HG02588 (cell line): ENCODE measurements around the gene GLB1L3.

Source experiments
- ATAC-seq: cut with Tn5 transposase; IDR thresholded peaks from one replicate; pipeline ENCODE4 v1.9.1; 2021; ENCODE audit warnings: mild to moderate bottlenecking, moderate library complexity; ENCODE audit not compliant: unreplicated experiment

Gene GLB1L3, protein sequence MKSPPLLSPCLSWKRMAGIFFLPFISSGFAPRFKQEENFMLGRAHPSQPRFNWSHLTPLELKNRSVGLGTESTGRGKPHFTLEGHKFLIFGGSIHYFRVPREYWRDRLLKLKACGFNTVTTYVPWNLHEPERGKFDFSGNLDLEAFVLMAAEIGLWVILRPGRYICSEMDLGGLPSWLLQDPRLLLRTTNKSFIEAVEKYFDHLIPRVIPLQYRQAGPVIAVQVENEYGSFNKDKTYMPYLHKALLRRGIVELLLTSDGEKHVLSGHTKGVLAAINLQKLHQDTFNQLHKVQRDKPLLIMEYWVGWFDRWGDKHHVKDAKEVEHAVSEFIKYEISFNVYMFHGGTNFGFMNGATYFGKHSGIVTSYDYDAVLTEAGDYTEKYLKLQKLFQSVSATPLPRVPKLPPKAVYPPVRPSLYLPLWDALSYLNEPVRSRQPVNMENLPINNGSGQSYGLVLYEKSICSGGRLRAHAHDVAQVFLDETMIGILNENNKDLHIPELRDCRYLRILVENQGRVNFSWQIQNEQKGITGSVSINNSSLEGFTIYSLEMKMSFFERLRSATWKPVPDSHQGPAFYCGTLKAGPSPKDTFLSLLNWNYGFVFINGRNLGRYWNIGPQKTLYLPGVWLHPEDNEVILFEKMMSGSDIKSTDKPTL

DNA sequence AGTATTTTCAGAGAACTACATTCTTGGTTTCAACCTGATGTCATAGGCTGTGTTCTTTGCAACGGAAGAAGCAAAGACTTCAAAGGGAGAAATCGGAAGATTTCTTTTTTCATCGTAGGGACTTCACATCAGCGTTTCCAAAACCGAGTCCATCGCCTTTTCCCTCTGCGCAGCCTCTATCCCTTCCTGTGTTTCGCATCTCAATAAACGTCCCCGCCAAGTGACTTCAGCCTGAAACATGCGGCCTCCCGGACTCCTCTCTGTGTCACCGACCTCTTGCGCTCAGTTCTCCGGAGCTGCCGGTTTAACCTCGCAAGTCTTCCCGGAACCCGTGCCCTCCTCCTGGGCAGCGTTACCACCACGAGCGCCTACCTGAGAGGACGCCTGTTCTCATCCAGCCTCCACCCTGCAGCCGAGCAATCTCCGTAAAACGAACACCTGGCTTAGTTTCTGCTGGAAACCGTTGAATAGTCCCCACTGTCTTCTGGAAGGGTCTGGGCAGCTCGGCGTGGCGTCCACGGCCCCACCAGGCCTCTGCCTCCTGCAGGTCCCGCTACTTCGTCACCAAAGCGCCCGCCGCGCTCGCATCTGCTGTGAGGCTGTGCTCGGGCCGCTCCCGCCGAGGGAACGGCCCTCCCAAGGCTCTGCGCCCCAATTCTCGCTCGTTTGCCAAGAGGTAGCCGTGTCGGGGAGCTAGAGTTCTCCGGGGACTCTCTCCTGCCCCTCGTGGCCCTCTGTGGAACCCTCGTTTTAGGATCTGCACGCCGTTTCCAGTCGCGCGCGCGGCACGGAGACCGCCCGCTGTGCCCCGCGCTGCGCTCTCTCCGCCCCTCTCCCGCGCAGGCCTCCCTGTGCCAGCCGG is at the start of gene GLB1L3:
Gene GLB1L3 (plus strand): TSS at position 846 of the 862 bp plus-strand sequence. CDS start 362 bp downstream, outside the sequence.
- peak; percentile 74 for ATAC-seq

DNA sequence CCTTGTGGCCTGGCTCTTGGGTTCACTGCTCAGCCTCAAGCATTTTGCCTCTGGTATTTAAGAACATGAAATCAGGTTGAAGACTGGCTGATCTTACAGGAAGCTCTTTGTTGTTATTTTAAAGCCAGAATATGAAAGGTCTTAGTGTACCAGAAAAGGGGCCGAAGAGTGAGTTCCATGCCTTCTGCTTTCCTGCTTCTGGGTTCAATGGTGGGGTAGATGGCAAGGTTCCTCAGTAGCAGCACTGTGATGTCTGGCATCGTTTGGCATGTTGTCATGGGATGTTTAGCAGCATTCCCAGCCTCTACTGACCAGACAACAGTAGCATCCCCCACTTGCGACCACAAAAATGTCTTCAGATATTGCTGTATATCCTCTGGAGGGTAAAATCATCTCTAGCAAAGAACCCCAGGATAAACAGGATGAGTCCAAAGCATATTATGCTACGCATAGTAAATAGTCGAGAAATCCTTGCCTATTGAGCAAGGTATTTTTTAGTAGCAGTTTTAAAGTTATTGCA is 49.3 kb upstream of the GLB1L3 start:
- ATAC-seq = no peak

DNA sequence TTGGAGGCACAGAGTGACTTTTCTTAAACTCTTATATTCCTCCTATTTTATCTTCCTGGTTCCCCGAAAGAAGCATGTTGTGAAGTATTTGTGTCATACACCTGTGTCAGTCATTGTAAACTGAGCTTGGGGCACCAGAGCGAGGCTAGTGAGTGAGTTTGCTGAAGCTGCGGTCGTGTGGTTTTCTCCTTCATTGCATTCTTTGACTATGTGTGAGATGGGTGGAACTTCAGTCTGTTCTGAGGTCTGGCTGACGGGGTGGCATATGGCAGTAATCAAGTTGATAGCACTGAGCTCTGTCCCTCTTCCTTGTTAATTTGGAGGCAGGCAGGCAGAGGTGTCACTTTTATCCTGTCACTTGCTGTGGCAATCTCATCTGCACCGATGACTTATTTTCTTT is 47.6 kb upstream of the GLB1L3 start:
- peak; percentile 46 for ATAC-seq

DNA sequence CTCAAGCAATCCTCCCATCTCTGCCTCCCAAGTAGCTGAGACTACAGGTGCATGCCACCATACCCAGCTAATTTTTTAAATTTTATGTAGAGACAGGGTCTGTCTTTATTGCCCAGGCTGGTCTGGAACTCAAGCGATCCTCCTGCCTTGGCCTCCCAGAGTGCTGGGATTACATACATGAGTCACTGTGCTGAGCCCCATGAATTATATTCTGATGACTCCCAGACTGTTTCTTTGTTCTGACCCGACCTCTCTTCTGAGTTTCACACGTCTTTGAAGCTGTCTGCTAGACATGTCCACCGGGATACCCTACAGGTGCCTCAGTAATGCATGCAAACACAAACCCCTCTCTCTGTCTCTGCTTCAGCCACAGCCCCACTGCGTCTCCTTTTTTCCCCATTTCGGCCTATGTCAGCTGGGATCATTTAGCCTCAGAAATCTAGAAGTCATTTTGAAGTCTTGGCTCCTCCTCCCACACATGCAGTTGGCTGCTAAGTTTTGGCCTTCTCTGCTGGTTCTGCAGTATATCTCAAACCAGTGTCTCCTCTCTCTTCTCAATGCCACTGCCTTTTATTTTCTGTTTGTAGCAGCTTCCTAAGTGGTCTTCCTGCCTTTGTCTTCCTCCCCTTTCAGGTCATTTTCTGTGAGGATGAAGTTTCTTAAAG is 46.9 kb upstream of the GLB1L3 start:
- no peak for ATAC-seq

DNA sequence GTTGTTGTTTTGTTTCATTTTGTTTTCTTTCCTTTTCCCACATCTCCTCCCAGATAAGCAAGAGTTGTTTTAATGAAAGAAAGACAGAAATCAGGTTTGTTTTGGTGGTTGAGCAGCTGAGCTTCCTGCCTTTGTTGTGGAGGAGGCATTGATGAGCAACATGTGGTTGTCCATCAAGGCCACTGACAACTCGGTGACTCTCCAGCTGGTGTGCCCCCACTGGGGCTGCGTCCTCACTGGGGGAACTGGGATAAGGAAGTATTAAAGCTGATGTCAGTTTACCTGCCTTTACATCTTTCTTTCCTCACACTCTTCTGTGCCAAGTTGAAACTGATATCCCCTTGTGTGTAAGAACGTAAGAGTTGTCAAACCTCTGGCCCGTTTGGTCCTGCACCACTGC is 45.8 kb upstream of the GLB1L3 start:
- no peak for ATAC-seq

DNA sequence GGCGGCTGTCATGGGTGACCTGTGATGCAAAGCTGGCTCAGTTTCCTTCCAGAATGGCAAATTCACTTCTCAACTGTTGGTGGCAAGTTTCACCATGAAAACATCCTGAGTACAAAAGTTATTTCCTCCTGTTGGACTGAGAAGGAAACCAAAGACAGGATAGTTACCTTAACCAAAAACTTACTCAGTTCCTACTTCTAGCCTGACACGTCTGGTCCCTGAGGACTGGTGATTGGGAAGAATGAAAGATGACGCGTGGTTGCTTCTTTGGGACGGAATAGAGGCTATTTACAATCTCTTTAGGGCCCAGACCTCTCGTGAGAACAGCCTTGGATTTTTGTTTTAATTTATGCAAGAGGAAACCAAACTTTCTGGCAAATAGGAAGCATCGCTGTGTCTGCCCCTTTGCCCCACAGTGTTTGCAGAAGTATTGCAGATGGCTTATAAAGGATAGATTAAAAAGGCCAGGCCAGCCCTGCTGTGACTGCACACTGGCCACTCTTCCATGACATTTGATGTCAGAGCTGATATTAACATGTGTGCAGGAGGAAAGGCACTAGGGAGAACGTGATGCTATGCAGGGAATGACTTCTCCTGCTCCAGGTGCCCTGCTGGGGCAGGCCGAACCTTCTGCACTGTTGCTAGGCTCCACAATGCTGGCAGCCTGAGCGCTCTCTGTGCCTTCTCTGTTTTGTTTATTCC is 44.1 kb upstream of the GLB1L3 start:
- no peak for ATAC-seq

DNA sequence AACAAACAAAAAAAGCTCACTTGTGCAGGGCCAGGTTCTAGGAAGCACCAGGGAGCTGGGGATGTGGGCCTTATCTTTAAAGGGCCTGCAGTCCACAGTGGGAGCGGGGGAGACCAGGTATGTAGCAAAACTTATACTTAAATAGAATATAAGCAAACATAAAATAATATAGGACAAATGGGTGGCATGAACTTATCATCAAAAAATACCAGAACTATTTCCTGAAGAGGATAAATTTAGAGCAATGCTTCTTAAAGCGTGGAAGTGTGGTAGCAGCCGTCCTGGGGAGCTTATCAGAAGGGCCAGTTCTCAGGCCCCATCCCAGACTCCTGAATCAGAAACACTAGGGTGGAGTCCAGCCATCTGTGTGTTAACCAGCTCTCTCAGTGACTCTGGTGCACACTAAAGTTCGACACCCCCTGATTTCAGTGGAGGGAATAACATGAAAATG is 42.4 kb upstream of the GLB1L3 start:
- ATAC-seq = no peak

DNA sequence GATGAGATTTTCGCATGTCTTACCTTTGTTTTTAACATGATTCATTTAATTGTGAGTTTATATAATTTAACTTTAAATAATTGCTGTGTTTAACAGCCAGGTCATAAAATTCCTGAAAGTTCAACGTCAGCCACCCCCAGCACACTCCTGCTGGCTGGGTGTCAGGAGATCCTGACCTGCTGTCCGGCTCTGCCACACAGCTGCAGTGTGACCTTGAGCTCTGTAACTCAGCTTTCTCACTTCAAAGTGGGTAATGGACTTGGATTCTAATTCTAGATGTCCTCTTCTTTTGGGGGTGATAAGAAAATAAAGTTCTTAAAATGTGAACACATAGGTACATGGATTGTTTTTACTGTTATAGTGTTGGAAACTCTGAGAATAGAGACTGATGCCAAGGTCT is 40.8 kb upstream of the GLB1L3 start:
- ATAC-seq = no peak

DNA sequence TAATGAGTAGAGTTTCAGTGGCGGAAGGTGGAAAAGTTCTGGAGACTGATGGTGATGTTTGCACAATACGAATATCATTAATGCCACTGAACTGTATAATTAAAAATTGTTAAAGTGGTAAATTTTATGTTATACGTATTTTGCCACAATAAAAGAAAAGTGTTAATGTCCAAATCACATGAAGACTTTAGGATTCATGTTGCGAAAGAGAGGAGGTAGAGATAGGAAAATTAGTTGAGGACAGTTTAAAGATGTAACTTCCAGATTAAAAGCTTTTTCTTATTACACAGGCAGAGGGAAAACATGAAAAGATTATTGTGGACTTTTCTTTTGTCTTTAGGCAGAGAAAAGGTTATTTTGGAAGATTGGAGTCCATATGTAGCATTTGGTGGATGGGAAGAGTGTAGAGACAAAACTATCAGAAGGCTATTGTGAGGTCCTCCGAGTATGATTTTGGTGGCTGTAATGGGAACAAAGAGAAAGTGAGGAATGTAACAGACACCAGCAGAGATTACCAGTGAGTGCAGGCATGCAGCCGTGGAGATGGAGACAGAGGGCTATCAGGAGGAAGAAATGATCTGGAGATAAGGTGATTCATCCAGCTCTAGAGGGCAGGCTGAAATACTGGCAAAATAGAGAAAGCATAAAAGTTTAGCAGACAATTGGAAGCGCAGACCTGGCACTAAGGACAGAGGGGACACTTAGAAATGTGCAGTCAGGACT is 39.2 kb upstream of the GLB1L3 start:
- no peak for ATAC-seq

DNA sequence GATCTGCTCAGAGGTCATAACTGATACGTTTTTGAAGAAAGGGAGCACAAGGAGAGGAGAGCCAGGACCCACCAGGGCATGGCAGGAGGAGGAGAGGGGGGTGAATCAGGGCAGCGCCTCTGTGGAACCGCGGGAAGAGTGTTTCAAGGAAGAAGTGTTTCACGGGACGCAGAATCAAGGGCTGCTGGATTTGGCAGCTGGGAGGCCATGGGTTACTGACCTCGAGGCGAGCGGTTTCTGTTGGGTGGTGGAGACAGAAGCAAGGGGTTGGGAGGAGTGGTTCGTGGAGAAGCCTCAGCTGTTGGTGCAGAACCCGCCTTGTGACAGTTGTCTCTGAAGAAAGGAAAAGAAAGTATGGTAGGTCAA is 38.6 kb upstream of the GLB1L3 start:
- ATAC-seq = no peak

DNA sequence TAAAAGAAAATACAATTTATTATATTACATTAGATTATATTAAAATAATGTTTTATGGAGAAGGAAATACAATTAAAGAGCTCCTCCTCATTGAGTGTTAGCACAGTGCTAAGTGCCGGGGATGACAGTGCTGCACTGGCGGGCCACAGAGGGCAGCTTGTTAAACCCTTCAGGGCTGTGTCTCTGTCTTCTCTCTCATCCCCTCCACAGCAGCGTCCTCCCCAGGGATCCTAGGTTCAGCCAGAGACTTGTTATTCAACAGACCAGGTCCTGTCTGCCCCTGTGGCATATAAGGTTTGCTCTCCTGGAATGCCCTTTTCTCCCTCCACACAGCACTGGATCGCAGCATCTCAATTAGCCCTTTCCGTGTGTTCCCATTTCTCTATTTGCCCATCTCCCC is 37.2 kb upstream of the GLB1L3 start:
- ATAC-seq = no peak

DNA sequence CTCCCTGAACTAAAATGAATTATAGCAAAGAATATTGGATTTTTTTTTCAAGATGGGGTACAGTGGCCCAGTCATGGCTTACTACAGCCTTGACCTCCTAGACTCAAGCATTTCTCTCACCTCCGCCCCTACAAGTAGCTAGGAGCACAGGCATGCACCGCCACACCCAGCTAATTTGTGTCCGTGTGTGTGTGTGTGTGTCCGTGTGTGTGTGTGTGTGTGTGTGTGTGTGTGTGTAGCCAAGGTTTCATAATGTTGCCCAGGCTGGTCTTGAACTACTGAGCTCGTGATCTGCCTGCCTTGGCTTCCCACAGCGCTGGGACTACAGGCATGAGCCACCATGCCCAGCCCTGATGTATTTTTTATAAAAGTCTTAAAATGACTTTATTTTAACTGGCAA is 35.6 kb upstream of the GLB1L3 start:
- no peak for ATAC-seq

DNA sequence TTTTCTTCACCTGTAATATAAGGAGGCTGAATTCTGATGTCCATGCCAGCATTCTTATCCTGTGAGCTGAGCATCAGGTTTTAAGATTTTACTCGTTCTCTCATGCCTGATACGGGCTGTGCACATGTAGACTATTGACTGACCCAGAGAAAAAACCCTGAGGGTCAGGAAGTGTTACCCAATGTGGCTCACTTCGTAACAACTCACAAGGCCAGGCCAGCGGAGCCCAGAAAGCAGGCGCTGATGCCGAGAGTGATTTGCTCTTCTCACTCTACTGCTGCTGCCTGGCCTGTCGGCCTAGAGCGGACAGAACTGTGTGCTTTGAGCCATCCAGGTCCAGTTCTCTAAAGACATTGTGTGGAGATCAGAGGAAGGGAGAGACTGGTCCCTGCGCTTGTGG is 33.8 kb upstream of the GLB1L3 start:
- ATAC-seq = no peak

DNA sequence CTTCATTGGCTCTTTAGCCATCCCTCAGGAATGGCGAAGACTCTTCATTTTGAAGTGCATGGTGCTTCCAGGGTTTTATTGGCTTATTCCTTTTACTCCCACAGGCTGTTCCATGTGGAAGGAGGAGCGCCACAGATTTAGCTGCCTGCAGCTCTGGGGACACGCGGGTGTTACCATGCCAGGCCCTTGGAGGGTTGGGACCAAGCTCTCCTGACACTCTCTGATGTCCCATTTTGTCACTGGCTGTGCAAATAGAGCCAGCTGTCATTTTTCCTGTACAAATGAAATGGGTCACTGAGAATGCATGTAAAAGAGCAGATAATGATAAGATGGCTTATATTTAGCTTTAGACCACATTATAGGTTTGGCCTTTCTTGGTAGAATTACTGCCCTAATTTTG is 32.3 kb upstream of the GLB1L3 start:
- no peak for ATAC-seq

DNA sequence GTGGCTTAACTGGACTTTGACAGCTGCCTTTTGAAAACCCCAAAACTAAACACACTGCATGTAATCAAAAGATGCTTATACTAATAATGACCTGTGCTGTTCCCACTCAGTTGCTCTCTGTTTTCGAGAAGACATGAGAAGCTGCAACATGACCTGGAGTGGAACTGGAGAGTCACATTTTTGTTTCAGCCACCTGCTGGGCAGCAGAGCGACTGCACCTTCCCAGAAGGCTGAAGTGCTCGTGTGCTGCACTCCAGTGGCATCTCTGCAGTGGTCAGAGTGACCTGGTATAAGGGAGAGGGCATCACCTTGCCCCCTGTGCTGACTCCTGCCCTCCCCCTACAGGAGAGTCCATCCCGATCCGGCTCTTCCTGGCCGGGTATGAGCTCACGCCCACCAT is 31.6 kb upstream of the GLB1L3 start:
- ATAC-seq = peak; percentile 74

DNA sequence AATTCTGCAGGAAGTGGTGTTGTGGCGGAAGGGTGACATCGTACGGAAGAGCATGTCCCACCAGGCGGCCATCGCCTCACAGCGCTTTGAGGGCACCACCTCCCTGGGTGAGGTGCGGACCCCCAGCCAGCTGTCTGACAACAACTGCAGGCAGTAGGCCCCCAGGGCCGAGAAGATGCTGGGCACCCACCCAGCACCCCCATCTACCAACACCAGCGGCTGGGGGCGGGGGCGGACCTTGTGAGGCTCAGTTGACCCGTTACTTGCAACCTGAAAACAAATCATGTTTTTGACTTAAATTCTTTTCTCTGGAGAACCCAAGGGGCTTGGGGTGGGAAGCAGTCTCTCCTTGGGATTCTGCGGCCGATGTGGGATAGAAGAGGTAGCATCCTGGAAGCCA is 30.7 kb upstream of the GLB1L3 start:
- no peak for ATAC-seq

DNA sequence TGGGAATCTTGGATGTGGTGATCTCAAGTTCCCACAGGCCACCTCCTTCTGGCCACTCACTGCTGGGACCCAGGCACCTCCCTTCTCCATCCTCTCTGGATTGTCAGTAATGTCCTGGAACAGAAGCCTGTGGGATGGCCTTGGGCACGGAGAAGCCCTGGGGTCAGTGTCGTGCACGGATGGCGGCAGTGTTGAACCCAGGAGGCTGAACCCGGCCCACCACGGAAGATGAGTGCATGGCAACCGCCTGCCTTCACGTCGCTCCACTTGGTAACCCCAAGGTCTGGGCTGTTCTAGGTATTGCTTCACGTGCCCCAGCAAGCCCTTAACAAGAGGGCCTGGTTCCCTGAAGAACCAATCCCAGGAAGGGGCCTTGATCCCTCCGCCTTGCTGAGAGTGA is 30.1 kb upstream of the GLB1L3 start:
- no peak for ATAC-seq

DNA sequence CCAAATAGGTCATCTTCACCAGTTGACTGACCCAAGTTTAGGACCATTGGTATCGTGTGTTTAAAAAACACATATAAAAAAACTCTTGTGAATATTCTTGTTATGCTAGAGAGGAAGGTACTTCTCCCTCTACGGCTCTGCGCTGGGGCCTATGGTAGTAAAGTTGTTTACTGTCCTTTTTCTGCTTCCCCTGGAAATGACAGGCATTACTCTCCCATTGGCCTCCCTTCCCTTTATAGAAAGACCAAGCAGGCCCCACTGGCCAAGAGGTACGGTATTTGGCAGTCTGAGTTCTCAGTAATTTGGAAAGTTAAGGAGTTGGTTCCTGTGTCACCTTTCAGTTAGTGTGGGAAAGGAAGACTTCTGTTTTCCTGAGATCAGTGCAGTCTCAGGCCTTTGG is 29.5 kb upstream of the GLB1L3 start:
- no peak for ATAC-seq

DNA sequence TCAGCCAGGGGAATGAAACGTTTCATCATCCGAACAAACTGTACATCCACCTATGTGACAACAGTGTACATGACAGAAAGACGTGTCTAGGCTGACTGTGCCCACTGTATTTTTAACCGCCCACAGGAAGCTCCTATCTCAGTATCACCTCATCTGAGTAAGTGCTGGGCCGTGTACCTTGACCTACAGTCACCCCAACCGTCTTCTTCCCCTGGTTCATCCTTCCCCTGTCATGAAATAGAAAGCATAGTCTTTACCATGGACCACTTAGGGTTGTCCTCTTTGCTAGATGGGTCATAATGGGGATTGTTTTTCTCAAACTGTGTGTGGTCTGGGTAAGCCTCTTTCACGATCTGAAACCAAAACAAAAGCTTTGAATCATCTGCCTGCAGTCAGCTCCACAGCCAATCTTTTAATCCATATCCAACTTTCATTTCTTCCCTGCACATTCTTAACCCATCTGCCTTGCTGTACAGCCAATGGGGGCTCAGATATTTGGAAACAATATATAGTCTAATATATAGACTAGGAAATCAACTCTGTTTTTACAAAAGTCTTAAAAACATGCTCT is 27.2 kb upstream of the GLB1L3 start:
- ATAC-seq = no peak
